NB4 (cell line): ENCODE results near the gene CDK18.

Source experiments
- POLR2A ChIP-seq: IDR thresholded peaks from 2 replicates; pipeline ENCODE4 v1.6.1; 2011; ENCODE audit warnings: mild to moderate bottlenecking; ENCODE audit not compliant: insufficient read length; ENCODE audit errors: extremely low read depth
- TF ChIP-seq, protein P1 (sequence below): IDR thresholded peaks from one replicate; pipeline ENCODE4 v1.5.1; 2012; ENCODE audit warnings: low read depth, low read length

DNA sequence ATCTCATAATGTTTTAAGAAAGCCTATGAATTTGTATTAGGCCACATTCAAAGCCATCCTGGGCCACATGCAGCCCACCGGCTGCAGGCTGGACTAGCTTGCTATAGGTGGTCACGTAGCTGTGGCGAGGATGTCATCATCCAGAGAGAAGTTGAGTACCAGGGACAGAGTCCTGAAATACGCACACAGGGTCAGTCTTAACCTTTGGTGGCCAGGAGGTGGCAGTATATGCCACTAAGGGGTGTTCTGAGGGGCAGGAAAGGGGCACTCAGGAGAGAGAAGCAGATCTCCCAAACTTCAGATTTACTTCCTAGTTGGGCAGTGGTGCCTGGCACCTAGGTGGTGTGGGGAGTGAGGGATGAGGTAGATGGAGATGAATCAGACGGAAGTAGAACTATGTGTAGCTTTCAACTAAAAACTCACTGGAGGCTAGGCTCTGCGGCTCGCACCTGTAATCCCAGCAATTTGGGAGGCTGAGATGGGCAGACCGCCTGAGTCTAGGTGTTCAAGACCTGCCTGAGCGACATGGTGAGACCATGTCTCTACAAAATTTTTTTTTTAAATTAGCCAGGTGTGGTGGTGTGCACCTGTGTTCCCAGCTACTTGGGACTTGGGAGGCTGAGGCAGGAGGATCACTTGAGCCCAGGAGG, 16.3 kb upstream of the CDK18 start:
- TF ChIP-seq, protein P1, sequence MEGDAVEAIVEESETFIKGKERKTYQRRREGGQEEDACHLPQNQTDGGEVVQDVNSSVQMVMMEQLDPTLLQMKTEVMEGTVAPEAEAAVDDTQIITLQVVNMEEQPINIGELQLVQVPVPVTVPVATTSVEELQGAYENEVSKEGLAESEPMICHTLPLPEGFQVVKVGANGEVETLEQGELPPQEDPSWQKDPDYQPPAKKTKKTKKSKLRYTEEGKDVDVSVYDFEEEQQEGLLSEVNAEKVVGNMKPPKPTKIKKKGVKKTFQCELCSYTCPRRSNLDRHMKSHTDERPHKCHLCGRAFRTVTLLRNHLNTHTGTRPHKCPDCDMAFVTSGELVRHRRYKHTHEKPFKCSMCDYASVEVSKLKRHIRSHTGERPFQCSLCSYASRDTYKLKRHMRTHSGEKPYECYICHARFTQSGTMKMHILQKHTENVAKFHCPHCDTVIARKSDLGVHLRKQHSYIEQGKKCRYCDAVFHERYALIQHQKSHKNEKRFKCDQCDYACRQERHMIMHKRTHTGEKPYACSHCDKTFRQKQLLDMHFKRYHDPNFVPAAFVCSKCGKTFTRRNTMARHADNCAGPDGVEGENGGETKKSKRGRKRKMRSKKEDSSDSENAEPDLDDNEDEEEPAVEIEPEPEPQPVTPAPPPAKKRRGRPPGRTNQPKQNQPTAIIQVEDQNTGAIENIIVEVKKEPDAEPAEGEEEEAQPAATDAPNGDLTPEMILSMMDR: peak; percentile 82
- TF ChIP-seq POLR2A: no peak
